Gastroesophageal sphincter (tissue), 4 donors: ENCODE measurements around the gene ME1. TPM values are rescaled to one million over a fixed set of nuclear protein-coding genes. Genes with fewer than 3 reads are reported as not detected.

ENCODE experiments used
- ATAC-seq: fragments of 150-250 bp; one replicate; pipeline ENCODE4 v1.9.1; 2016; ENCODE audit warnings: mild to moderate bottlenecking, moderate library complexity
- H3K27ac ChIP-seq, 4 donors: fragments of 200-600 bp; sonication (generic) in 3 of 4; 1 replicate in 3 of 4; 2 replicates in 1 of 4; pipeline ENCODE4 v1.5.1; 2016 to 2019
- H3K27me3 ChIP-seq: fragments of 200-600 bp; sonication (generic); one replicate; pipeline ENCODE4 v1.5.1; 2019
- H3K36me3 ChIP-seq, 2 donors: fragments of 200-600 bp; sonication (generic); one replicate each; pipeline ENCODE4 v1.5.1; 2019; ENCODE audit warnings: control low read depth in 1 of 2
- H3K4me1 ChIP-seq, 3 donors: fragments of 200-600 bp; sonication (generic); 1 replicate in 2 of 3; 2 replicates in 1 of 3; pipeline ENCODE4 v1.5.1; 2016 to 2019; ENCODE audit warnings: control low read depth in 2 of 3
- H3K4me3 ChIP-seq, 2 donors: fragments of 200-600 bp; sonication (generic); one replicate each; pipeline ENCODE4 v1.5.1; 2019; ENCODE audit warnings: mild to moderate bottlenecking in 1 of 2, moderate library complexity in 1 of 2
- H3K9me3 ChIP-seq, 3 donors: fragments of 200-600 bp; sonication (generic); one replicate each; pipeline ENCODE4 v1.5.1; 2017 to 2019; ENCODE audit warnings: control low read depth in 2 of 3
- CTCF ChIP-seq, 4 experiments: fragments of 200-600 bp in 2 of 4; fragments of 450-650 bp in 2 of 4; sonication (generic) in 1 of 4; IDR thresholded peaks; one replicate each; pipeline ENCODE4 v1.5.1; 2017 to 2019; ENCODE audit warnings: antibody characterized with exemption in 4 of 4, mild to moderate bottlenecking in 2 of 4, moderate library complexity in 2 of 4
- EP300 ChIP-seq: sonication (generic); formaldehyde crosslinking; IDR thresholded peaks from one replicate; pipeline ENCODE4 v1.6.1; 2017; ENCODE audit warnings: antibody characterized with exemption, mild to moderate bottlenecking
- POLR2A ChIP-seq, 2 donors: fragments of 450-650 bp; IDR thresholded peaks; one replicate each; pipeline ENCODE4 v1.6.1; 2017; ENCODE audit warnings: antibody characterized with exemption in 2 of 2, mild to moderate bottlenecking in 2 of 2, moderate library complexity in 1 of 2
- POLR2AphosphoS5 ChIP-seq: sonication (generic); formaldehyde crosslinking; IDR thresholded peaks from one replicate; pipeline ENCODE4 v1.6.1; 2017; ENCODE audit warnings: antibody characterized with exemption
- WGBS, 2 donors: methylation state at CpG; one replicate each; pipeline ENCODE4 v1.1.5; 2018; ENCODE audit warnings: low coverage in 1 of 2; 5-methylcytosine and 5-hydroxymethylcytosine counted together
- total RNA-seq, 4 donors: library from RNA; depleted of rRNA; stranded (reverse); fragments of >200 nt; gene quantifications; one replicate each; pipeline ENCODE4 v1.1.0, GENCODE V29; 2016

ME1 gene
- total RNA-seq, 4 donors from 2014 or later = 18.8 to 33.3 (median 20.4) TPM

GRCh38 chr6:83333500-83333899, 97.4 kb downstream of the ME1 start:
- H3K27ac ChIP-seq = no peak overlapping the region
- TF ChIP-seq CTCF (IDR thresholded peaks at IDR 0.05) = no peak
- H3K4me3 ChIP-seq = no peak overlapping the region
- no peak for ATAC-seq
- H3K4me1 ChIP-seq = peaks cover 0 to 10% (median 0%) of the 10 kb centered on the region in 3 donors
- H3K9me3 ChIP-seq = no peaks in the 10 kb centered on the region
- WGBS, 2 donors = 32 to 33% methylated on average over 2 of the region's 2 CpGs
- H3K36me3 ChIP-seq = no peaks in the 10 kb centered on the region
- no peaks in the 10 kb centered on the region for H3K27me3 ChIP-seq

- TF ChIP-seq EP300 = no peak
- no peak for TF ChIP-seq POLR2A (IDR thresholded peaks at IDR 0.05)
- no peak for TF ChIP-seq CTCF (IDR thresholded peaks at IDR 0.05)
- no peak for TF ChIP-seq POLR2AphosphoS5
- H3K27me3 ChIP-seq = no peaks in the 10 kb centered on the region
- no peak overlapping the region for H3K27ac ChIP-seq
- no peak overlapping the region for H3K4me3 ChIP-seq
- peaks cover 0 to 7% of the 10 kb centered on the region in 2 donors for H3K36me3 ChIP-seq
- peaks cover 0 to 1% (median 0%) of the 10 kb centered on the region in 3 donors for H3K4me1 ChIP-seq
- H3K9me3 ChIP-seq = no peaks in the 10 kb centered on the region
- 93 to 100% methylated on average over 1 of the region's 1 CpG for WGBS, 2 donors
- ATAC-seq = no peak
Observed at GRCh38 chr6:83314693-83315092, 116.2 kb downstream of the ME1 start.

- no peak overlapping the region for H3K4me3 ChIP-seq
- no peaks in the 10 kb centered on the region for H3K27me3 ChIP-seq
- no peak overlapping the region for H3K27ac ChIP-seq
- TF ChIP-seq POLR2A (IDR thresholded peaks at IDR 0.05) (no peak), EP300 (no peak), CTCF (IDR thresholded peaks at IDR 0.05) (no peak), POLR2AphosphoS5 (no peak)
- H3K36me3 ChIP-seq = peaks cover 0 to 7% of the 10 kb centered on the region in 2 donors
- H3K9me3 ChIP-seq = no peaks in the 10 kb centered on the region
- no peak for ATAC-seq
- no peaks in the 10 kb centered on the region for H3K4me1 ChIP-seq
Observed at GRCh38 chr6:83313882-83314281, 117.0 kb downstream of the ME1 start.

GRCh38 chr6:83311231-83311630, 119.6 kb downstream of the ME1 start:
- no peak overlapping the region for H3K4me3 ChIP-seq
- no peaks in the 10 kb centered on the region for H3K9me3 ChIP-seq
- H3K36me3 ChIP-seq = peaks cover 0 to 7% of the 10 kb centered on the region in 2 donors
- no peak overlapping the region for H3K27ac ChIP-seq
- H3K27me3 ChIP-seq = no peaks in the 10 kb centered on the region
- no peak for ATAC-seq
- WGBS, 2 donors = 92 to 100% methylated on average over 1 of the region's 1 CpG
- TF ChIP-seq POLR2A (IDR thresholded peaks at IDR 0.05) = no peak
- TF ChIP-seq POLR2AphosphoS5 = no peak
- no peak for TF ChIP-seq CTCF (IDR thresholded peaks at IDR 0.05)
- no peak for TF ChIP-seq EP300
- H3K4me1 ChIP-seq = no peaks in the 10 kb centered on the region

GRCh38 chr6:83310046-83310445, 120.8 kb downstream of the ME1 start:
- no peaks in the 10 kb centered on the region for H3K9me3 ChIP-seq
- no peak for TF ChIP-seq POLR2AphosphoS5
- no peak for TF ChIP-seq EP300
- TF ChIP-seq POLR2A (IDR thresholded peaks at IDR 0.05) = no peak
- TF ChIP-seq CTCF (IDR thresholded peaks at IDR 0.05) = no peak
- H3K4me1 ChIP-seq = no peaks in the 10 kb centered on the region
- H3K4me3 ChIP-seq = no peak overlapping the region
- no peak overlapping the region for H3K27ac ChIP-seq
- H3K36me3 ChIP-seq = peaks cover 0 to 7% of the 10 kb centered on the region in 2 donors
- ATAC-seq = no peak
- WGBS, 2 donors = 76 to 95% methylated on average over 3 to 4 of the region's 4 CpGs
- H3K27me3 ChIP-seq = no peaks in the 10 kb centered on the region
